GM12801 (cell line): ENCODE data around the gene NBAS.

Experiments used
- CTCF ChIP-seq: IDR thresholded peaks from one replicate; pipeline ENCODE4 v1.5.1; 2011; ENCODE audit warnings: control low read depth; ENCODE audit not compliant: insufficient read length; ENCODE audit errors: extremely low read depth

NBAS gene

DNA sequence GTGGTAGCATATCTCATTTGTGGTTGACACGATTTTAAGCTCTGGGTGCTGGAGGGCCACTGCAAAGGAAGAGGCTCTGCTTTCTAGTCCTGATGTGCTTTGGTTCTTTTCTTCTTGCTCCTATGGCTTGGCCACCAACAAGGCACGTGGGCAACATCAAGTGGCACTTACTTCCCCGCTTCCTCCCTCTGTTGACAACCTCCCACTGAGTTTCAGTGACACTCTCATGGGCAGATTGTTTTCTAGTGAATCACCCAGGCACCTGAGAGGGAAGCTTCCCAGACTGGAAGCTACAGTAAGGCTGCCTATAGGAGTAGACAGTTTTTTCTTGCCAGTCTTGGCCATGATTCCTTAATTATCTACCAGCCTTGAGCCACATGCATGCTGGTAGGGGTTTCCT is 89.0 kb downstream of the NBAS start:
- TF ChIP-seq CTCF = no peak

- no peak for TF ChIP-seq CTCF
Measured at GRCh38 chr2:15471606-15472005, 89.5 kb downstream of the NBAS start.

GRCh38 chr2:15460112-15460620 is 101.0 kb downstream of the NBAS start:
- no peak for TF ChIP-seq CTCF

- no peak for TF ChIP-seq CTCF
Measured at GRCh38 chr2:15458277-15458676, 102.9 kb downstream of the NBAS start.

- no peak for TF ChIP-seq CTCF
Measured at GRCh38 chr2:15457868-15458267, 103.3 kb downstream of the NBAS start.

DNA sequence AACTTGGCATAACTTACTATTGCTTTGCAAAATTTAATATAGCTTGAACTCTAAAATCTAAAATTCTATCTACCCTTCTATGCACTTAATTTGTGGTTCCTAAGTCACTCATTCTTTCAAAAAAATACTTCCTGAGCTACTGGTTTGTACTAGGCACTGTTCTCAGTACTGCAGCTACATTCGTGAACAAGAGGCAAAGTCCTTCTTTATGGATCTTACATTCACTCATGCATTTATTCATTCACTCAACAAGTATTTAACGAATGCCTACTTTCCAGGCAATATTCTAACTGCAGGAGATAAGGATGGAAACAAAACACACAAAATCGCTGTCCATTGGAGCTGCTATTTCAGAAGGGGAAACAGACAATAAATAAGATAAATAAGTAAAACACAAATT is 104.8 kb downstream of the NBAS start:
- TF ChIP-seq CTCF = no peak

GRCh38 chr2:15450808-15451207 is 110.3 kb downstream of the NBAS start:
- TF ChIP-seq CTCF = no peak

GRCh38 chr2:15449556-15450236 is 111.4 kb downstream of the NBAS start:
- no peak for TF ChIP-seq CTCF
